ENCODE results near the gene SPO11. TPM values are rescaled to one million over a fixed set of nuclear protein-coding genes. Genes with fewer than 3 reads are reported as not detected.

SPO11 gene
- total RNA-seq, 1 donor from 2014 or later: not detected

GRCh38 chr20:57374343-57374930 lies 44.8 kb downstream of the SPO11 start:
- DNase-seq (ENCODE audit: extremely low spot score, unreplicated experiment): no peak
- Mint-ChIP-seq H3K9me3 (no peaks in the 10 kb centered on the region), H3K27ac (no peak overlapping the region), H3K27me3 (no peaks in the 10 kb centered on the region), H3K36me3 (peaks cover 21% of the 10 kb centered on the region), H3K4me3 (no peak overlapping the region), H3K4me1 (ENCODE audit: unreplicated experiment) (no peaks in the 10 kb centered on the region)
- TF ChIP-seq CTCF (conservative IDR thresholded peaks at IDR 0.05): no peak

- H3K36me3 Mint-ChIP-seq: peaks cover 15% of the 10 kb centered on the region
- no peak for DNase-seq (ENCODE audit: extremely low spot score, unreplicated experiment)
- H3K27ac Mint-ChIP-seq: no peak overlapping the region
- no peak overlapping the region for H3K4me3 Mint-ChIP-seq
- H3K4me1 Mint-ChIP-seq (ENCODE audit: unreplicated experiment): no peaks in the 10 kb centered on the region
- no peaks in the 10 kb centered on the region for H3K27me3 Mint-ChIP-seq
- TF ChIP-seq CTCF (conservative IDR thresholded peaks at IDR 0.05): no peak
- H3K9me3 Mint-ChIP-seq: no peaks in the 10 kb centered on the region
Observed at GRCh38 chr20:57374931-57375651, 45.5 kb downstream of the SPO11 start.

- no peak for DNase-seq (ENCODE audit: extremely low spot score, unreplicated experiment)
- H3K27me3 Mint-ChIP-seq: no peaks in the 10 kb centered on the region
- no peak overlapping the region for H3K4me3 Mint-ChIP-seq
- H3K36me3 Mint-ChIP-seq: peaks cover 9% of the 10 kb centered on the region
- no peaks in the 10 kb centered on the region for H3K9me3 Mint-ChIP-seq
- no peaks in the 10 kb centered on the region for H3K4me1 Mint-ChIP-seq (ENCODE audit: unreplicated experiment)
- TF ChIP-seq CTCF (conservative IDR thresholded peaks at IDR 0.05): no peak
- no peak overlapping the region for H3K27ac Mint-ChIP-seq
Observed at GRCh38 chr20:57375652-57376230, 46.1 kb downstream of the SPO11 start.

GRCh38 chr20:57377350-57377749 lies 47.7 kb downstream of the SPO11 start:
- Mint-ChIP-seq H3K36me3 (peaks cover 8% of the 10 kb centered on the region), H3K4me3 (no peak overlapping the region), H3K27ac (no peak overlapping the region), H3K4me1 (ENCODE audit: unreplicated experiment) (peaks cover 4% of the 10 kb centered on the region), H3K27me3 (no peaks in the 10 kb centered on the region), H3K9me3 (no peaks in the 10 kb centered on the region)
- no peak for TF ChIP-seq CTCF (conservative IDR thresholded peaks at IDR 0.05)
- DNase-seq (ENCODE audit: extremely low spot score, unreplicated experiment): no peak

GRCh38 chr20:57378107-57378506 lies 48.5 kb downstream of the SPO11 start:
- Mint-ChIP-seq H3K4me1 (ENCODE audit: unreplicated experiment) (peaks cover 4% of the 10 kb centered on the region), H3K27me3 (no peaks in the 10 kb centered on the region), H3K4me3 (no peak overlapping the region), H3K36me3 (peaks cover 8% of the 10 kb centered on the region), H3K9me3 (no peaks in the 10 kb centered on the region), H3K27ac (no peak overlapping the region)
- no peak for TF ChIP-seq CTCF (conservative IDR thresholded peaks at IDR 0.05)
- no peak for DNase-seq (ENCODE audit: extremely low spot score, unreplicated experiment)

Data from type B pancreatic cell (in vitro differentiated cells).